ENCODE results near the gene PRICKLE4. TPM values are rescaled to one million over a fixed set of nuclear protein-coding genes. Genes with fewer than 3 reads are reported as not detected.

PRICKLE4 gene
- total and polyA plus RNA-seq, 2 of the 4 experiments (the other 2 are of a cell fraction): 0.72 TPM; not detected in 1

- Histone ChIP-seq H2AK5ac (ENCODE audit: low read depth, low read length) (no peak overlapping the region), H3K9me1 (ENCODE audit: insufficient read depth, low read length) (no peaks in the 10 kb centered on the region), H2BK20ac (ENCODE audit: low read depth, low read length) (no peak overlapping the region), H3K14ac (replicated peaks; ENCODE audit: low read depth, low read length) (no peak overlapping the region), H3K9me3 (ENCODE audit: control insufficient read depth, insufficient read depth, low read length) (no peaks in the 10 kb centered on the region), H2BK15ac (ENCODE audit: low read depth, low read length) (no peak overlapping the region), H3K18ac (ENCODE audit: low read depth, low read length) (no peak overlapping the region), H4K91ac (ENCODE audit: insufficient read depth, low read depth, low read length) (no peak overlapping the region), H4K8ac (ENCODE audit: low read depth in 2 of 2, low read length in 2 of 2) (no peak overlapping the region), H3K4me3 (ENCODE audit: insufficient read depth, low read depth, low read length) (no peak overlapping the region), H2BK120ac (ENCODE audit: low read depth, low read length) (no peak overlapping the region), H2AFZ (replicated peaks; ENCODE audit: low read length, poor library complexity) (no peak overlapping the region), H3K4me1 (ENCODE audit: control insufficient read depth, insufficient read depth, low read length) (no peaks in the 10 kb centered on the region), H4K20me1 (ENCODE audit: insufficient read depth, low read length) (no peaks in the 10 kb centered on the region), H4K5ac (ENCODE audit: low read depth, low read length) (no peak overlapping the region), H3K27me3 (ENCODE audit: control insufficient read depth, insufficient read depth, low read length) (no peaks in the 10 kb centered on the region), H3K23ac (ENCODE audit: low read depth, low read length) (no peak overlapping the region), H3K9ac (ENCODE audit: low read depth, low read length) (no peak overlapping the region), H3K4me2 (ENCODE audit: low read depth, low read length) (no peak overlapping the region), H2AK9ac (replicated peaks; ENCODE audit: low read depth, low read length, poor library complexity) (no peak overlapping the region), H3K27ac (ENCODE audit: insufficient read depth, low read length) (no peak overlapping the region), H3K79me1 (ENCODE audit: low read depth in 1 of 2, low read length in 2 of 2) (no peaks in the 10 kb centered on the region), H3K36me3 (ENCODE audit: control insufficient read depth, insufficient read depth, low read length) (no peaks in the 10 kb centered on the region), H2BK5ac (ENCODE audit: low read depth, low read length, poor library complexity, severe bottlenecking) (no peak overlapping the region), H3K56ac (ENCODE audit: extremely low read depth, insufficient read depth, low read length) (no peak overlapping the region), H3K4ac (ENCODE audit: low read depth, low read length) (no peak overlapping the region)
- WGBS, 2 experiments (ENCODE audit: extremely low coverage in 2 of 2, insufficient read length in 1 of 2): no CpG with 5 or more reads among the region's 2 CpGs
- ChIA-PET CTCF (no interaction called here), POLR2A (ENCODE audit: unreplicated experiment) (no interaction called here)
- intact Hi-C loops (cut with micrococcal nuclease): no loop called here
- dilution Hi-C loops (cut with HindIII; ENCODE audit: low sequenced_read_pairs, unreplicated experiment): no loop called here
- DNase-seq: no peak
- no TSS peak for BruUV-seq (replicated peaks)
- in situ Hi-C loops (cut with MboI; ENCODE audit: low sequenced_read_pairs): no loop called here
- TF ChIP-seq NFE2L2 (IDR thresholded peaks at IDR 0.05; ENCODE audit: low read depth, low read length): no peak
- TF ChIP-seq MAZ (IDR thresholded peaks at IDR 0.05; ENCODE audit: borderline replicate concordance, low read depth, low read length): no peak
- TF ChIP-seq MXI1 (IDR thresholded peaks at IDR 0.05; ENCODE audit: borderline replicate concordance, low read depth, low read length): no peak
- no peak for TF ChIP-seq SMC3 (IDR thresholded peaks at IDR 0.05; ENCODE audit: low read depth, low read length)
- no peak for TF ChIP-seq CTCF (conservative IDR thresholded peaks at IDR 0.05; ENCODE audit: low read depth, low read length)
- TF ChIP-seq RAD21 (IDR thresholded peaks at IDR 0.05; ENCODE audit: low read length): no peak
- no peak for TF ChIP-seq FOS (IDR thresholded peaks at IDR 0.05; ENCODE audit: low read depth, low read length)
- no peak for TF ChIP-seq BHLHE40 (IDR thresholded peaks at IDR 0.05; ENCODE audit: low read depth, low read length)
- TF ChIP-seq USF2 (IDR thresholded peaks at IDR 0.05; ENCODE audit: low read depth, low read length): no peak
- no peak for TF ChIP-seq RCOR1 (IDR thresholded peaks at IDR 0.05; ENCODE audit: insufficient replicate concordance, low read length)
- ATAC-seq (ENCODE audit: low read depth): no peak
These were observed 32.9 kb downstream of the PRICKLE4 start for GRCh38 chr6:41813469-41813868.
